SK-N-SH (cell line): ENCODE measurements around the gene HES6. TPM values are rescaled to one million over a fixed set of nuclear protein-coding genes. Genes with fewer than 3 reads are reported as not detected.

ENCODE experiments used
- CTCF ChIA-PET: fragments of 300-600, 350-600 bp; formaldehyde crosslinking; extraction: SDS; loops from one replicate; lab custom pipeline; 2021; lab: Yijun Ruan, JAX
- POLR2A ChIA-PET: fragments of 350-600 bp; sonication (Branson Sonifier 250); formaldehyde crosslinking; extraction: SDS; loops from one replicate; lab custom pipeline; 2020; ENCODE audit warnings: antibody characterized with exemption, inconsistent platforms; lab: Yijun Ruan, JAX
- DNase-seq: peaks from one replicate; pipeline ENCODE4 v3.0.0; 2012
- H2AFZ ChIP-seq: fragments of 200-600 bp; sonication (generic); 2 replicates; pipeline ENCODE4 v1.8.1; 2016; ENCODE audit warnings: antibody characterized with exemption, mild to moderate bottlenecking, low read depth
- H3F3A ChIP-seq: fragments of 200-600 bp; sonication (generic); replicated peaks from 2 replicates; pipeline ENCODE3; 2016; ENCODE audit warnings: antibody characterized with exemption, mild to moderate bottlenecking; ENCODE audit not compliant: insufficient read depth
- H3K27ac ChIP-seq, 2 experiments: fragments of 200-500 bp in 1 of 2; fragments of 200-600 bp in 1 of 2; sonication (Bioruptor generic) in 1 of 2; sonication (generic), shearing (Covaris generic) in 1 of 2; 2 replicates each; pipeline versions ENCODE4 v1.5.1 to v1.6.1; 2014 to 2016; ENCODE audit warnings: low read depth in 2 of 2, inconsistent platforms in 1 of 2, low read length in 1 of 2, mild to moderate bottlenecking in 1 of 2, mixed read lengths in 1 of 2
- H3K27me3 ChIP-seq: fragments of 200-600 bp; sonication (generic), shearing (Covaris generic); 2 replicates; pipeline ENCODE4 v1.6.1; 2016; ENCODE audit warnings: mixed run types; ENCODE audit not compliant: insufficient read depth
- H3K36me3 ChIP-seq, 2 experiments: fragments of 200-500 bp in 1 of 2; fragments of 200-600 bp in 1 of 2; sonication (Bioruptor generic) in 1 of 2; sonication (generic) in 1 of 2; replicated peaks in 1 of 2; 2 replicates each; pipeline versions ENCODE3 to v1.5.1; 2014 to 2016; ENCODE audit warnings: low read length in 1 of 2, mild to moderate bottlenecking in 1 of 2; ENCODE audit not compliant: insufficient read depth in 2 of 2, control insufficient read depth in 1 of 2
- H3K4me1 ChIP-seq, 2 experiments: fragments of 200-500 bp in 1 of 2; fragments of 200-600 bp in 1 of 2; sonication (Bioruptor generic) in 1 of 2; sonication (generic), shearing (Covaris generic) in 1 of 2; 2 replicates each; pipeline versions ENCODE4 v1.5.1 to v1.6.1; 2014 to 2016; ENCODE audit warnings: low read depth in 1 of 2, low read length in 1 of 2, mixed run types in 1 of 2; ENCODE audit not compliant: insufficient read depth in 2 of 2, control insufficient read depth in 1 of 2
- H3K4me2 ChIP-seq: fragments of 200-600 bp; sonication (generic), shearing (Covaris generic); 2 replicates; pipeline ENCODE4 v1.6.1; 2017; ENCODE audit warnings: mixed run types
- H3K4me3 ChIP-seq, 2 experiments: fragments of 200-500 bp in 1 of 2; fragments of 200-600 bp in 1 of 2; sonication (Bioruptor generic) in 1 of 2; sonication (generic), shearing (Covaris generic) in 1 of 2; 2 replicates each; pipeline versions ENCODE4 v1.5.1 to v1.8.1; 2014 to 2016; ENCODE audit warnings: low read depth in 2 of 2, inconsistent platforms in 1 of 2, low read length in 1 of 2, mild to moderate bottlenecking in 1 of 2, mixed read lengths in 1 of 2, moderate library complexity in 1 of 2
- H3K79me2 ChIP-seq: fragments of 200-600 bp; sonication (generic); 2 replicates; pipeline ENCODE4 v1.8.1; 2017; ENCODE audit warnings: mild to moderate bottlenecking; ENCODE audit not compliant: insufficient read depth
- H3K9ac ChIP-seq: fragments of 200-600 bp; sonication (generic); 2 replicates; pipeline ENCODE4 v1.6.1; 2017; ENCODE audit warnings: mixed run types
- H3K9me2 ChIP-seq: fragments of 200-600 bp; sonication (generic); 2 replicates; pipeline ENCODE4 v1.6.1; 2017; ENCODE audit warnings: mixed run types
- H3K9me3 ChIP-seq: fragments of 200-600 bp; sonication (generic); 2 replicates; pipeline ENCODE4 v1.6.1; 2017; ENCODE audit warnings: mixed run types, mild to moderate bottlenecking, moderate library complexity
- H4K20me1 ChIP-seq: fragments of 200-600 bp; sonication (generic); 2 replicates; pipeline ENCODE4 v1.6.1; 2017; ENCODE audit warnings: mild to moderate bottlenecking, mixed run types; ENCODE audit not compliant: insufficient read depth
- CHD2 ChIP-seq: fragments of 150-350 bp; IDR thresholded peaks from 2 replicates; pipeline ENCODE4 v1.6.1; 2018; ENCODE audit warnings: low read length; ENCODE audit not compliant: partially characterized antibody
- EP300 ChIP-seq, 2 experiments: IDR thresholded peaks; 2 replicates each; pipeline versions ENCODE4 v1.4.0 to v1.6.1; 2012; ENCODE audit warnings: borderline replicate concordance in 1 of 2, low read depth in 1 of 2, low read length in 1 of 2
- EZH2phosphoT487 ChIP-seq: fragments of 200-600 bp; sonication (generic); IDR thresholded peaks from 2 replicates; pipeline ENCODE4 v1.6.1; 2017; ENCODE audit warnings: low read depth, mixed run types, mild to moderate bottlenecking, antibody characterized with exemption, moderate library complexity, borderline replicate concordance
- FOXJ3 ChIP-seq: sonication (generic); formaldehyde crosslinking; IDR thresholded peaks from 2 replicates; pipeline ENCODE4 v1.5.1; 2020; ENCODE audit warnings: mild to moderate bottlenecking, missing genetic modification reagents
- GABPA ChIP-seq: IDR thresholded peaks from 2 replicates; pipeline ENCODE4 v1.4.0; 2012; ENCODE audit warnings: low read depth, mild to moderate bottlenecking
- GATA2 ChIP-seq: sonication (generic); formaldehyde crosslinking; IDR thresholded peaks from 2 replicates; pipeline ENCODE4 v1.5.0; 2020; ENCODE audit warnings: mild to moderate bottlenecking, missing genetic modification reagents
- JUND ChIP-seq: IDR thresholded peaks from 2 replicates; pipeline ENCODE4 v1.4.0; 2012
- MEF2A ChIP-seq: IDR thresholded peaks from 2 replicates; pipeline ENCODE4 v1.4.0; 2012; ENCODE audit warnings: low read depth, borderline replicate concordance
- POLR2AphosphoS5 ChIP-seq: IDR thresholded peaks from 2 replicates; pipeline ENCODE4 v1.6.1; 2012; ENCODE audit warnings: low read depth, low read length
- RXRA ChIP-seq: IDR thresholded peaks from 2 replicates; pipeline ENCODE4 v1.4.0; 2012; ENCODE audit warnings: low read depth, mild to moderate bottlenecking, borderline replicate concordance
- SIN3A ChIP-seq: IDR thresholded peaks from 2 replicates; pipeline ENCODE4 v1.6.1; 2012; ENCODE audit warnings: low read depth, mild to moderate bottlenecking, low read length, moderate library complexity, borderline replicate concordance
- TAF1 ChIP-seq: IDR thresholded peaks from 2 replicates; pipeline ENCODE4 v1.6.1; 2012; ENCODE audit warnings: low read depth, mild to moderate bottlenecking, low read length, moderate library complexity, borderline replicate concordance
- WGBS: methylation state at CpG from one replicate; pipeline ENCODE4 v1.1.6; 2017; ENCODE audit warnings: low lambda C conversion rate; 5-methylcytosine and 5-hydroxymethylcytosine counted together
- polyA plus RNA-seq, 3 experiments: library from polyadenylated mRNA; depleted of rRNA; stranded (reverse); fragments of >200 nt; gene quantifications; 2 replicates each; pipeline ENCODE4 v1.2.3, GENCODE V29; 2012
- TF ChIP-seq, protein P1 (sequence below): IDR thresholded peaks from 2 replicates; pipeline ENCODE4 v1.6.1; 2012; ENCODE audit warnings: mild to moderate bottlenecking, low read depth, low read length, moderate library complexity
- TF ChIP-seq, protein P2 (sequence below): IDR thresholded peaks from 2 replicates; pipeline ENCODE4; 2012
- TF ChIP-seq, protein P3 (sequence below): IDR thresholded peaks from 2 replicates; pipeline ENCODE4 v1.4.0; 2012; ENCODE audit warnings: low read depth, borderline replicate concordance
- TF ChIP-seq, protein P4 (sequence below): fragments of 200-600 bp; sonication (generic); IDR thresholded peaks from 2 replicates; pipeline ENCODE4 v1.6.1; 2017; ENCODE audit warnings: antibody characterized with exemption, mild to moderate bottlenecking, moderate library complexity
- TF ChIP-seq, protein P5 (sequence below): IDR thresholded peaks from 2 replicates; pipeline ENCODE4 v1.4.0; 2012; ENCODE audit warnings: low read depth, borderline replicate concordance

HES6 gene
- polyA plus RNA-seq, 1 of the 3 experiments (the other 2 are of a cell fraction) = 3.6 TPM

DNA sequence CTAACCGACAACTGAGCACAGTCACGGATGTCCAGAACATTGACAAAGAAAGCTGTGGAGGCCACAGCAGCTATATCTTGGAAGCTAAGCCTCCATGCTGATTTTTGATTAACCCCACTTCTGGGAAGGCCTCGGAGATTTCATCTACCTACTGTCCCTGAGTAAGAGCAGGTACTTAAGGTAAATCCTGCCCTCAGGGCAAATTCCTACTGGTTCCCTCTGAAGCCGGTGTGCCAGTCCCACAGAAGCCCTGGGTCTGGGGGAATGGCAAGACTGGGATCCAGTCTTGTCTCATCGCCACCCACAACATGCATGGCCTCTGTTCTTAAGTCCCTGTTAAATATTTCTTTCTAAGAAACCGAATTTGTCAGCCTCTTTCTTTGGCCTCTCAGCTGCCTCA is 29.9 kb upstream of the HES6 start:
- Histone ChIP-seq H3K9me3 (no peaks in the 10 kb centered on the region), H3F3A (no peaks in the 10 kb centered on the region), H3K27ac (no peak overlapping the region), H3K4me3 (no peak overlapping the region), H3K79me2 (no peaks in the 10 kb centered on the region), H2AFZ (no peak overlapping the region), H3K4me2 (no peak overlapping the region), H3K4me1 (peaks cover 0 to 3% of the 10 kb centered on the region in 2 experiments; a peak in 1 of 4 replicates), H3K9me2 (no peaks in the 10 kb centered on the region), H4K20me1 (no peaks in the 10 kb centered on the region), H3K9ac (no peak overlapping the region), H3K27me3 (no peaks in the 10 kb centered on the region), H3K36me3 (peaks cover 3 to 8% of the 10 kb centered on the region in 2 experiments)
- TF ChIP-seq GABPA (no peak), EZH2phosphoT487 (no peak), EP300 (IDR thresholded peaks at IDR 0.05; ENCODE audit: borderline replicate concordance in 1 of 2, low read depth in 1 of 2, low read length in 1 of 2) (no peak), GATA2 (no peak)
- 89% methylated on average over 6 of the region's 6 CpGs for WGBS
- ChIA-PET POLR2A (no interaction called here), CTCF (interaction anchor here (3.3 kb wide), 1 partner anchor 13 kb away, joined by 17 read pairs; no protein-coding TSS in a partner anchor)
- no peak for DNase-seq

DNA sequence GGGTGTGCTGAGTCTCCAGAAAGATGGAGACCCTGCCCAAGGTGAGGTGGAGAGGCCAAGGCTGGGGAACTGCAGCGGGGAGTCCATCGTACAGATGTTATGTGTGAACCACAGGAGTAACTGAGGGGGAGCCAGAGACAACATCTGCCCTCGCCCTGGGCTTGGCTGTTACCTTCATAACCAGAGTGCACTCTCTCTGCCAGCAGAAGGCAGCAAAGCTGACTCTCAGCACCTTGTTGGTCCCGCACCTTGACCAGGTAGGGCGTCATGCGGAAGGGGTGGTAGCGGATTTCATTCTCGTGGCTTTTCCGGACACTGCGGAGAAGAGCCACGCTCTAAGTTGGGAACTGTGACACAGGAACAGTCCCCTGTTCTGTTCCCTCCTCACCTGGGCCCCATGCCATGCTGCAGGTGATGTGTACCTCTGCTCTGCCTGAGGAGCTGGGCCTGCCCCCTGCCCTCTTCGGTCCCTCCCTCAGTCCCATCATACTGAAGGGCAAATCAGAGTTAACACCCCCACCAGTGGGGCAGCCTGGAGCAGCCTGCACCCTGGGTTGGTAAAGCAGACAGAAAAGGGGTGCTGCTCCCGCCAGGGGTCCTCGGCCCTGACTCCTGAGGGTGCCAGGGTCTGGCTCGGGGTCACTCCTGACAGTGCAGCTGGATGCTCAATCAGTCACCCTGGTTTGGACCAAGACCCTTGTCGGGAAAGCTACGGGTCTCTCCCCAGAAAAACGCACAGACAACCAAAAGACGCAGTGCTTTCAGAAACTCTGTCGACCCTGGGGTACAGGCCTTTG is 28.2 kb upstream of the HES6 start:
- Histone ChIP-seq H3F3A (peaks cover 3% of the 10 kb centered on the region), H3K9me3 (no peaks in the 10 kb centered on the region), H3K4me3 (no peak overlapping the region), H3K4me2 (no peak overlapping the region), H3K9ac (no peak overlapping the region), H3K79me2 (no peaks in the 10 kb centered on the region), H3K27me3 (no peaks in the 10 kb centered on the region), H4K20me1 (no peaks in the 10 kb centered on the region), H2AFZ (no peak overlapping the region), H3K4me1 (peaks cover 0 to 6% of the 10 kb centered on the region in 2 experiments; a peak in 1 of 4 replicates), H3K36me3 (peaks cover 3 to 8% of the 10 kb centered on the region in 2 experiments), H3K9me2 (no peaks in the 10 kb centered on the region), H3K27ac (no peak overlapping the region)
- POLR2A ChIA-PET = no interaction called here
- CTCF ChIA-PET = interaction anchor here (1.0 to 6.0 kb wide), 2 partner anchors 13 to 410 kb away, joined by 3 to 60 read pairs; no protein-coding TSS in a partner anchor
- 86% methylated on average over 11 of the region's 20 CpGs for WGBS
- no peak for DNase-seq
- TF ChIP-seq CHD2 (no peak), MEF2A (no peak), RXRA (no peak), SIN3A (no peak), FOXJ3 (CRISPR knock-in tag) (no peak), TAF1 (no peak), POLR2AphosphoS5 (no peak), JUND (no peak)
- TF ChIP-seq, protein P1, sequence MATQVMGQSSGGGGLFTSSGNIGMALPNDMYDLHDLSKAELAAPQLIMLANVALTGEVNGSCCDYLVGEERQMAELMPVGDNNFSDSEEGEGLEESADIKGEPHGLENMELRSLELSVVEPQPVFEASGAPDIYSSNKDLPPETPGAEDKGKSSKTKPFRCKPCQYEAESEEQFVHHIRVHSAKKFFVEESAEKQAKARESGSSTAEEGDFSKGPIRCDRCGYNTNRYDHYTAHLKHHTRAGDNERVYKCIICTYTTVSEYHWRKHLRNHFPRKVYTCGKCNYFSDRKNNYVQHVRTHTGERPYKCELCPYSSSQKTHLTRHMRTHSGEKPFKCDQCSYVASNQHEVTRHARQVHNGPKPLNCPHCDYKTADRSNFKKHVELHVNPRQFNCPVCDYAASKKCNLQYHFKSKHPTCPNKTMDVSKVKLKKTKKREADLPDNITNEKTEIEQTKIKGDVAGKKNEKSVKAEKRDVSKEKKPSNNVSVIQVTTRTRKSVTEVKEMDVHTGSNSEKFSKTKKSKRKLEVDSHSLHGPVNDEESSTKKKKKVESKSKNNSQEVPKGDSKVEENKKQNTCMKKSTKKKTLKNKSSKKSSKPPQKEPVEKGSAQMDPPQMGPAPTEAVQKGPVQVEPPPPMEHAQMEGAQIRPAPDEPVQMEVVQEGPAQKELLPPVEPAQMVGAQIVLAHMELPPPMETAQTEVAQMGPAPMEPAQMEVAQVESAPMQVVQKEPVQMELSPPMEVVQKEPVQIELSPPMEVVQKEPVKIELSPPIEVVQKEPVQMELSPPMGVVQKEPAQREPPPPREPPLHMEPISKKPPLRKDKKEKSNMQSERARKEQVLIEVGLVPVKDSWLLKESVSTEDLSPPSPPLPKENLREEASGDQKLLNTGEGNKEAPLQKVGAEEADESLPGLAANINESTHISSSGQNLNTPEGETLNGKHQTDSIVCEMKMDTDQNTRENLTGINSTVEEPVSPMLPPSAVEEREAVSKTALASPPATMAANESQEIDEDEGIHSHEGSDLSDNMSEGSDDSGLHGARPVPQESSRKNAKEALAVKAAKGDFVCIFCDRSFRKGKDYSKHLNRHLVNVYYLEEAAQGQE = no peak
- TF ChIP-seq, protein P2, sequence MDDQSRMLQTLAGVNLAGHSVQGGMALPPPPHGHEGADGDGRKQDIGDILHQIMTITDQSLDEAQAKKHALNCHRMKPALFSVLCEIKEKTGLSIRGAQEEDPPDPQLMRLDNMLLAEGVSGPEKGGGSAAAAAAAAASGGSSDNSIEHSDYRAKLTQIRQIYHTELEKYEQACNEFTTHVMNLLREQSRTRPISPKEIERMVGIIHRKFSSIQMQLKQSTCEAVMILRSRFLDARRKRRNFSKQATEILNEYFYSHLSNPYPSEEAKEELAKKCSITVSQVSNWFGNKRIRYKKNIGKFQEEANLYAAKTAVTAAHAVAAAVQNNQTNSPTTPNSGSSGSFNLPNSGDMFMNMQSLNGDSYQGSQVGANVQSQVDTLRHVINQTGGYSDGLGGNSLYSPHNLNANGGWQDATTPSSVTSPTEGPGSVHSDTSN = no peak
- TF ChIP-seq, protein P3, sequence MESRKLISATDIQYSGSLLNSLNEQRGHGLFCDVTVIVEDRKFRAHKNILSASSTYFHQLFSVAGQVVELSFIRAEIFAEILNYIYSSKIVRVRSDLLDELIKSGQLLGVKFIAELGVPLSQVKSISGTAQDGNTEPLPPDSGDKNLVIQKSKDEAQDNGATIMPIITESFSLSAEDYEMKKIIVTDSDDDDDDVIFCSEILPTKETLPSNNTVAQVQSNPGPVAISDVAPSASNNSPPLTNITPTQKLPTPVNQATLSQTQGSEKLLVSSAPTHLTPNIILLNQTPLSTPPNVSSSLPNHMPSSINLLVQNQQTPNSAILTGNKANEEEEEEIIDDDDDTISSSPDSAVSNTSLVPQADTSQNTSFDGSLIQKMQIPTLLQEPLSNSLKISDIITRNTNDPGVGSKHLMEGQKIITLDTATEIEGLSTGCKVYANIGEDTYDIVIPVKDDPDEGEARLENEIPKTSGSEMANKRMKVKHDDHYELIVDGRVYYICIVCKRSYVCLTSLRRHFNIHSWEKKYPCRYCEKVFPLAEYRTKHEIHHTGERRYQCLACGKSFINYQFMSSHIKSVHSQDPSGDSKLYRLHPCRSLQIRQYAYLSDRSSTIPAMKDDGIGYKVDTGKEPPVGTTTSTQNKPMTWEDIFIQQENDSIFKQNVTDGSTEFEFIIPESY = no peak
- TF ChIP-seq, protein P4, sequence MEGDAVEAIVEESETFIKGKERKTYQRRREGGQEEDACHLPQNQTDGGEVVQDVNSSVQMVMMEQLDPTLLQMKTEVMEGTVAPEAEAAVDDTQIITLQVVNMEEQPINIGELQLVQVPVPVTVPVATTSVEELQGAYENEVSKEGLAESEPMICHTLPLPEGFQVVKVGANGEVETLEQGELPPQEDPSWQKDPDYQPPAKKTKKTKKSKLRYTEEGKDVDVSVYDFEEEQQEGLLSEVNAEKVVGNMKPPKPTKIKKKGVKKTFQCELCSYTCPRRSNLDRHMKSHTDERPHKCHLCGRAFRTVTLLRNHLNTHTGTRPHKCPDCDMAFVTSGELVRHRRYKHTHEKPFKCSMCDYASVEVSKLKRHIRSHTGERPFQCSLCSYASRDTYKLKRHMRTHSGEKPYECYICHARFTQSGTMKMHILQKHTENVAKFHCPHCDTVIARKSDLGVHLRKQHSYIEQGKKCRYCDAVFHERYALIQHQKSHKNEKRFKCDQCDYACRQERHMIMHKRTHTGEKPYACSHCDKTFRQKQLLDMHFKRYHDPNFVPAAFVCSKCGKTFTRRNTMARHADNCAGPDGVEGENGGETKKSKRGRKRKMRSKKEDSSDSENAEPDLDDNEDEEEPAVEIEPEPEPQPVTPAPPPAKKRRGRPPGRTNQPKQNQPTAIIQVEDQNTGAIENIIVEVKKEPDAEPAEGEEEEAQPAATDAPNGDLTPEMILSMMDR = no peak
- TF ChIP-seq, protein P5, sequence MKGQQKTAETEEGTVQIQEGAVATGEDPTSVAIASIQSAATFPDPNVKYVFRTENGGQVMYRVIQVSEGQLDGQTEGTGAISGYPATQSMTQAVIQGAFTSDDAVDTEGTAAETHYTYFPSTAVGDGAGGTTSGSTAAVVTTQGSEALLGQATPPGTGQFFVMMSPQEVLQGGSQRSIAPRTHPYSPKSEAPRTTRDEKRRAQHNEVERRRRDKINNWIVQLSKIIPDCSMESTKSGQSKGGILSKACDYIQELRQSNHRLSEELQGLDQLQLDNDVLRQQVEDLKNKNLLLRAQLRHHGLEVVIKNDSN = no peak
